Vein endothelial cell (primary cell): ENCODE results near the gene GPR6. TPM values are rescaled to one million over a fixed set of nuclear protein-coding genes. Genes with fewer than 3 reads are reported as not detected.

ENCODE experiments used
- total RNA-seq: library from RNA; depleted of rRNA; stranded (reverse); fragments of >200 nt; gene quantifications from 2 replicates; pipeline ENCODE4 v1.2.3, GENCODE V29; 2012

GPR6 gene
- not detected in 2 replicates for total RNA-seq

GRCh38 chr6:109978174-109979032, at the start of gene GPR6:
Gene GPR6 (plus strand): TSS chr6:109978311. CDS start chr6:109979113, 802 bp downstream.

Other genes with a start within 250 kb of the GPR6 start
- 13.6 and 17.3 TPM in 2 replicates for gene WASF1, start 201.4 kb downstream of the GPR6 start, total RNA-seq
- 20.9 and 25.7 TPM in 2 replicates for gene CDC40, start 202.1 kb downstream of the GPR6 start, total RNA-seq